GM23338 (cell line): Measurements from ENCODE around the gene PDE6A. TPM values are rescaled to one million over a fixed set of nuclear protein-coding genes. Genes with fewer than 3 reads are reported as not detected.
A peak's percentile ranks its signal among the peaks of the same experiment; 100 is the strongest.

Experiments used
- ATAC-seq: fragments of 200-7000 bp; cut with Tn5 transposase; 3 replicates; pipeline ENCODE4 v1.9.1; 2020
- DNase-seq: peaks from one replicate; pipeline ENCODE4 v3.0.0-alpha.2; 2015; ENCODE audit warnings: low spot score
- H2AFZ ChIP-seq: fragments of 200-600 bp; sonication (generic); 2 replicates; pipeline ENCODE4 v1.8.0; 2016; ENCODE audit warnings: antibody characterized with exemption, mild to moderate bottlenecking, moderate library complexity
- H3F3A ChIP-seq: fragments of 200-600 bp; sonication (generic); replicated peaks from 2 replicates; pipeline ENCODE4 v1.8.0; 2017; ENCODE audit warnings: antibody characterized with exemption, mixed run types, low read depth
- H3K27ac ChIP-seq: fragments of 200-600 bp; sonication (generic); 2 replicates; pipeline ENCODE4 v1.6.1; 2016; ENCODE audit warnings: low read depth
- H3K27me3 ChIP-seq: fragments of 200-600 bp; sonication (generic); 2 replicates; pipeline ENCODE4 v1.8.0; 2016; ENCODE audit warnings: mild to moderate bottlenecking, mixed run types, moderate library complexity; ENCODE audit not compliant: insufficient read depth
- H3K36me3 ChIP-seq: fragments of 200-600 bp; sonication (generic); 2 replicates; pipeline ENCODE4 v1.8.0; 2016; ENCODE audit warnings: mild to moderate bottlenecking; ENCODE audit not compliant: insufficient read depth
- H3K4me1 ChIP-seq: fragments of 200-600 bp; sonication (generic); 2 replicates; pipeline ENCODE4 v1.8.0; 2016; ENCODE audit warnings: mild to moderate bottlenecking, moderate library complexity; ENCODE audit not compliant: insufficient read depth
- H3K4me2 ChIP-seq: fragments of 200-600 bp; sonication (generic); 2 replicates; pipeline ENCODE4 v1.7.1; 2017; ENCODE audit warnings: mixed run types
- H3K4me3 ChIP-seq: fragments of 200-600 bp; sonication (generic); 2 replicates; pipeline ENCODE4 v1.6.1; 2016; ENCODE audit warnings: mixed run types
- H3K79me2 ChIP-seq: fragments of 200-600 bp; sonication (generic); replicated peaks from 2 replicates; pipeline ENCODE4 v1.8.0; 2017; ENCODE audit warnings: mild to moderate bottlenecking; ENCODE audit not compliant: insufficient read depth
- H3K9me2 ChIP-seq: fragments of 200-600 bp; sonication (generic); 2 replicates; pipeline ENCODE4 v1.8.0; 2017; ENCODE audit not compliant: insufficient read depth
- H4K20me1 ChIP-seq: fragments of 200-600 bp; sonication (generic); replicated peaks from 2 replicates; pipeline ENCODE4 v1.8.0; 2017; ENCODE audit warnings: mild to moderate bottlenecking; ENCODE audit not compliant: insufficient read depth
- H3K27ac Mint-ChIP-seq: 2 replicates; pipeline ENCODE4 v1.8.0; 2020; ENCODE audit warnings: inconsistent platforms, mild to moderate bottlenecking, moderate library complexity, mixed read lengths
- H3K27me3 Mint-ChIP-seq: 3 replicates; pipeline ENCODE4 v1.8.0; 2022; ENCODE audit warnings: low read depth, mild to moderate bottlenecking, moderate library complexity, mixed read lengths, inconsistent platforms; ENCODE audit not compliant: insufficient read depth, poor library complexity
- H3K36me3 Mint-ChIP-seq: 3 replicates; pipeline ENCODE4 v1.8.0; 2021; ENCODE audit warnings: low read depth, mild to moderate bottlenecking, inconsistent platforms, moderate library complexity, mixed read lengths
- H3K4me1 Mint-ChIP-seq: 3 replicates; pipeline ENCODE4 v1.8.0; 2020; ENCODE audit warnings: mild to moderate bottlenecking, inconsistent platforms, mixed read lengths
- H3K4me3 Mint-ChIP-seq: 3 replicates; pipeline ENCODE4 v1.8.0; 2021; ENCODE audit warnings: moderate library complexity, mild to moderate bottlenecking, inconsistent platforms, mixed read lengths
- H3K9me3 Mint-ChIP-seq: 3 replicates; pipeline ENCODE4 v1.8.0; 2020; ENCODE audit warnings: moderate library complexity, mild to moderate bottlenecking, inconsistent platforms, mixed read lengths
- CTCF ChIP-seq, 2 experiments: fragments of 200-600 bp in 1 of 2; sonication (generic) in 1 of 2; conservative IDR thresholded peaks; 2 replicates each; pipeline versions ENCODE4 v1.5.1 to v1.6.1; 2016 to 2017; ENCODE audit warnings: antibody characterized with exemption in 2 of 2, low read depth in 2 of 2, mild to moderate bottlenecking in 2 of 2, moderate library complexity in 1 of 2
- polyA plus RNA-seq: library from polyadenylated mRNA; unstranded; fragments of >200 nt; fragmentation: Nextera tagmentation; extraction: Ambion mirVana; gene quantifications from 2 replicates; pipeline ENCODE4 v1.2.1, GENCODE V29; 2016
- total RNA-seq: library from RNA; depleted of rRNA; stranded (reverse); fragments of >200 nt; shearing (Covaris generic); gene quantifications from 2 replicates; pipeline ENCODE4 v1.2.3, GENCODE V29; 2014
- TF ChIP-seq, protein P1 (sequence below): fragments of 250-450 bp; sonication (Bioruptor Pico); IDR thresholded peaks from 2 replicates; pipeline ENCODE4 v1.5.0; 2020; ENCODE audit warnings: mild to moderate bottlenecking, moderate library complexity

PDE6A gene
- total and polyA plus RNA-seq, 2 experiments from 2014 or later: 0.08 TPM; not detected in 1

GRCh38 chr5:149932445-149933350 is 11.9 kb downstream of the PDE6A start (continued):
- TF ChIP-seq CTCF (conservative IDR thresholded peaks at IDR 0.05; ENCODE audit: low read depth in 2 of 2): peak; percentile 55 to 70

- Mint-ChIP-seq H3K9me3 (no peaks in the 10 kb centered on the region), H3K4me3 (no peak overlapping the region), H3K27ac (no peak overlapping the region), H3K27me3 (peaks cover 3% of the 10 kb centered on the region), H3K4me1 (no peaks in the 10 kb centered on the region), H3K36me3 (no peaks in the 10 kb centered on the region)
- ATAC-seq: no peak
- DNase-seq: no peak
- no peaks in the 10 kb centered on the region for H3K9me2 ChIP-seq
- H3K27ac ChIP-seq: no peak overlapping the region
- 0 out of 2 replicates have a peak overlapping the region, but pooled peaks have one; percentile 38 for H3K4me2 ChIP-seq
- no peaks in the 10 kb centered on the region for H3K4me1 ChIP-seq
- no peak overlapping the region for H3K4me3 ChIP-seq
- TF ChIP-seq, protein P1, sequence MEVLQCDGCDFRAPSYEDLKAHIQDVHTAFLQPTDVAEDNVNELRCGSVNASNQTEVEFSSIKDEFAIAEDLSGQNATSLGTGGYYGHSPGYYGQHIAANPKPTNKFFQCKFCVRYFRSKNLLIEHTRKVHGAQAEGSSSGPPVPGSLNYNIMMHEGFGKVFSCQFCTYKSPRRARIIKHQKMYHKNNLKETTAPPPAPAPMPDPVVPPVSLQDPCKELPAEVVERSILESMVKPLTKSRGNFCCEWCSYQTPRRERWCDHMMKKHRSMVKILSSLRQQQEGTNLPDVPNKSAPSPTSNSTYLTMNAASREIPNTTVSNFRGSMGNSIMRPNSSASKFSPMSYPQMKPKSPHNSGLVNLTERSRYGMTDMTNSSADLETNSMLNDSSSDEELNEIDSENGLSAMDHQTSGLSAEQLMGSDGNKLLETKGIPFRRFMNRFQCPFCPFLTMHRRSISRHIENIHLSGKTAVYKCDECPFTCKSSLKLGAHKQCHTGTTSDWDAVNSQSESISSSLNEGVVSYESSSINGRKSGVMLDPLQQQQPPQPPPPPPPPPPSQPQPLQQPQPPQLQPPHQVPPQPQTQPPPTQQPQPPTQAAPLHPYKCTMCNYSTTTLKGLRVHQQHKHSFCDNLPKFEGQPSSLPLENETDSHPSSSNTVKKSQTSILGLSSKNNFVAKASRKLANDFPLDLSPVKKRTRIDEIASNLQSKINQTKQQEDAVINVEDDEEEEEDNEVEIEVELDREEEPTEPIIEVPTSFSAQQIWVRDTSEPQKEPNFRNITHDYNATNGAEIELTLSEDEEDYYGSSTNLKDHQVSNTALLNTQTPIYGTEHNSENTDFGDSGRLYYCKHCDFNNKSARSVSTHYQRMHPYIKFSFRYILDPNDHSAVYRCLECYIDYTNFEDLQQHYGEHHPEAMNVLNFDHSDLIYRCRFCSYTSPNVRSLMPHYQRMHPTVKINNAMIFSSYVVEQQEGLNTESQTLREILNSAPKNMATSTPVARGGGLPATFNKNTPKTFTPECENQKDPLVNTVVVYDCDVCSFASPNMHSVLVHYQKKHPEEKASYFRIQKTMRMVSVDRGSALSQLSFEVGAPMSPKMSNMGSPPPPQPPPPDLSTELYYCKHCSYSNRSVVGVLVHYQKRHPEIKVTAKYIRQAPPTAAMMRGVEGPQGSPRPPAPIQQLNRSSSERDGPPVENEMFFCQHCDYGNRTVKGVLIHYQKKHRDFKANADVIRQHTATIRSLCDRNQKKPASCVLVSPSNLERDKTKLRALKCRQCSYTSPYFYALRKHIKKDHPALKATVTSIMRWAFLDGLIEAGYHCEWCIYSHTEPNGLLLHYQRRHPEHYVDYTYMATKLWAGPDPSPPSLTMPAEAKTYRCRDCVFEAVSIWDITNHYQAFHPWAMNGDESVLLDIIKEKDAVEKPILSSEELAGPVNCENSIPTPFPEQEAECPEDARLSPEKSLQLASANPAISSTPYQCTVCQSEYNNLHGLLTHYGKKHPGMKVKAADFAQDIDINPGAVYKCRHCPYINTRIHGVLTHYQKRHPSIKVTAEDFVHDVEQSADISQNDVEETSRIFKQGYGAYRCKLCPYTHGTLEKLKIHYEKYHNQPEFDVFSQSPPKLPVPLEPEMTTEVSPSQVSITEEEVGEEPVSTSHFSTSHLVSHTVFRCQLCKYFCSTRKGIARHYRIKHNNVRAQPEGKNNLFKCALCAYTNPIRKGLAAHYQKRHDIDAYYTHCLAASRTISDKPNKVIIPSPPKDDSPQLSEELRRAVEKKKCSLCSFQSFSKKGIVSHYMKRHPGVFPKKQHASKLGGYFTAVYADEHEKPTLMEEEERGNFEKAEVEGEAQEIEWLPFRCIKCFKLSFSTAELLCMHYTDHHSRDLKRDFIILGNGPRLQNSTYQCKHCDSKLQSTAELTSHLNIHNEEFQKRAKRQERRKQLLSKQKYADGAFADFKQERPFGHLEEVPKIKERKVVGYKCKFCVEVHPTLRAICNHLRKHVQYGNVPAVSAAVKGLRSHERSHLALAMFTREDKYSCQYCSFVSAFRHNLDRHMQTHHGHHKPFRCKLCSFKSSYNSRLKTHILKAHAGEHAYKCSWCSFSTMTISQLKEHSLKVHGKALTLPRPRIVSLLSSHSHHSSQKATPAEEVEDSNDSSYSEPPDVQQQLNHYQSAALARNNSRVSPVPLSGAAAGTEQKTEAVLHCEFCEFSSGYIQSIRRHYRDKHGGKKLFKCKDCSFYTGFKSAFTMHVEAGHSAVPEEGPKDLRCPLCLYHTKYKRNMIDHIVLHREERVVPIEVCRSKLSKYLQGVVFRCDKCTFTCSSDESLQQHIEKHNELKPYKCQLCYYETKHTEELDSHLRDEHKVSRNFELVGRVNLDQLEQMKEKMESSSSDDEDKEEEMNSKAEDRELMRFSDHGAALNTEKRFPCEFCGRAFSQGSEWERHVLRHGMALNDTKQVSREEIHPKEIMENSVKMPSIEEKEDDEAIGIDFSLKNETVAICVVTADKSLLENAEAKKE (CRISPR knock-in tag): no peak
- no peaks in the 10 kb centered on the region for H3K27me3 ChIP-seq
- H3F3A ChIP-seq: no peaks in the 10 kb centered on the region
- no peaks in the 10 kb centered on the region for H3K79me2 ChIP-seq
- H3K36me3 ChIP-seq: no peaks in the 10 kb centered on the region
- peak overlapping the region; percentile 98 for H2AFZ ChIP-seq
- H4K20me1 ChIP-seq: no peaks in the 10 kb centered on the region
Measured at GRCh38 chr5:149931992-149932436, 12.6 kb downstream of the PDE6A start.
